T-helper 2 cell treated with Interferon-gamma antibody and Interleukin-4, amounts not matched to agents 5 μg/mL and 100 μg/mL, for 36 hours (primary cell): ENCODE data around the gene ECI1.
A peak's percentile ranks its signal among the peaks of the same experiment; 100 is the strongest.

ENCODE experiments used
- DNase-seq: peaks from one replicate; pipeline ENCODE4 v3.0.0; 2021; ENCODE audit warnings: low spot score
- H3K27ac Mint-ChIP-seq: one replicate; pipeline ENCODE4 v1.8.0; 2021; ENCODE audit warnings: mild to moderate bottlenecking, mixed read lengths
- H3K27me3 Mint-ChIP-seq: one replicate; pipeline ENCODE4 v1.8.0; 2021; ENCODE audit warnings: low read depth, mixed read lengths
- H3K36me3 Mint-ChIP-seq: one replicate; pipeline ENCODE4 v1.8.0; 2021; ENCODE audit warnings: low read depth, mixed read lengths
- H3K4me1 Mint-ChIP-seq: one replicate; pipeline ENCODE4 v1.8.0; 2021; ENCODE audit warnings: low read depth, mixed read lengths
- H3K4me3 Mint-ChIP-seq: one replicate; pipeline ENCODE4 v1.8.0; 2022; ENCODE audit warnings: mild to moderate bottlenecking, moderate library complexity, mixed read lengths
- H3K9me3 Mint-ChIP-seq: one replicate; pipeline ENCODE4 v1.8.0; 2021; ENCODE audit warnings: mixed read lengths

The ECI1 gene

GRCh38 chr16:2251296-2252111, at the start of gene ECI1:
Gene ECI1 (minus strand): TSS chr16:2251587. CDS start chr16:2251566, 21 bp downstream.
- Mint-ChIP-seq H3K27me3 (no peaks in the 10 kb centered on the region), H3K36me3 (peaks cover 34% of the 10 kb centered on the region), H3K4me3 (peak within 1 kb of the TSS; percentile 91), H3K4me1 (peaks cover 3% of the 10 kb centered on the region), H3K27ac (peak within 1 kb of the TSS; percentile 92), H3K9me3 (no peaks in the 10 kb centered on the region)
- DNase-seq: peak; percentile 89

- Mint-ChIP-seq H3K27me3 (no peaks in the 10 kb centered on the region), H3K9me3 (no peaks in the 10 kb centered on the region), H3K4me3 (no peak overlapping the region), H3K27ac (no peak overlapping the region), H3K4me1 (no peaks in the 10 kb centered on the region), H3K36me3 (no peaks in the 10 kb centered on the region)
- DNase-seq: no peak
Observed at GRCh38 chr16:2299915-2300192, 48.5 kb upstream of the ECI1 start.

GRCh38 chr16:2299121-2299914, 47.9 kb upstream of the ECI1 start:
- H3K9me3 Mint-ChIP-seq: no peaks in the 10 kb centered on the region
- no peak for DNase-seq
- no peak overlapping the region for H3K27ac Mint-ChIP-seq
- no peaks in the 10 kb centered on the region for H3K4me1 Mint-ChIP-seq
- H3K36me3 Mint-ChIP-seq: no peaks in the 10 kb centered on the region
- H3K27me3 Mint-ChIP-seq: no peaks in the 10 kb centered on the region
- H3K4me3 Mint-ChIP-seq: no peak overlapping the region

GRCh38 chr16:2298621-2299020, 47.2 kb upstream of the ECI1 start:
- no peaks in the 10 kb centered on the region for H3K9me3 Mint-ChIP-seq
- H3K4me3 Mint-ChIP-seq: no peak overlapping the region
- no peaks in the 10 kb centered on the region for H3K27me3 Mint-ChIP-seq
- no peak overlapping the region for H3K27ac Mint-ChIP-seq
- no peaks in the 10 kb centered on the region for H3K36me3 Mint-ChIP-seq
- DNase-seq: no peak
- no peaks in the 10 kb centered on the region for H3K4me1 Mint-ChIP-seq

- H3K27me3 Mint-ChIP-seq: no peaks in the 10 kb centered on the region
- H3K4me3 Mint-ChIP-seq: no peak overlapping the region
- H3K27ac Mint-ChIP-seq: no peak overlapping the region
- no peaks in the 10 kb centered on the region for H3K9me3 Mint-ChIP-seq
- H3K36me3 Mint-ChIP-seq: no peaks in the 10 kb centered on the region
- no peaks in the 10 kb centered on the region for H3K4me1 Mint-ChIP-seq
- DNase-seq: no peak
Observed at GRCh38 chr16:2297506-2297860, 46.1 kb upstream of the ECI1 start.

- Mint-ChIP-seq H3K4me1 (no peaks in the 10 kb centered on the region), H3K9me3 (no peaks in the 10 kb centered on the region), H3K4me3 (no peak overlapping the region), H3K27ac (no peak overlapping the region), H3K27me3 (no peaks in the 10 kb centered on the region), H3K36me3 (no peaks in the 10 kb centered on the region)
- DNase-seq: no peak
Observed at GRCh38 chr16:2296661-2297505, 45.5 kb upstream of the ECI1 start.

GRCh38 chr16:2295056-2295798, 43.8 kb upstream of the ECI1 start:
- no peak for DNase-seq
- Mint-ChIP-seq H3K36me3 (no peaks in the 10 kb centered on the region), H3K9me3 (no peaks in the 10 kb centered on the region), H3K27me3 (no peaks in the 10 kb centered on the region), H3K4me1 (no peaks in the 10 kb centered on the region), H3K4me3 (no peak overlapping the region), H3K27ac (no peak overlapping the region)

GRCh38 chr16:2292221-2292620, 40.8 kb upstream of the ECI1 start:
- H3K27me3 Mint-ChIP-seq: no peaks in the 10 kb centered on the region
- no peak for DNase-seq
- no peaks in the 10 kb centered on the region for H3K36me3 Mint-ChIP-seq
- no peak overlapping the region for H3K27ac Mint-ChIP-seq
- H3K4me3 Mint-ChIP-seq: no peak overlapping the region
- no peaks in the 10 kb centered on the region for H3K4me1 Mint-ChIP-seq
- no peaks in the 10 kb centered on the region for H3K9me3 Mint-ChIP-seq

- H3K27me3 Mint-ChIP-seq: no peaks in the 10 kb centered on the region
- H3K4me1 Mint-ChIP-seq: no peaks in the 10 kb centered on the region
- no peak overlapping the region for H3K4me3 Mint-ChIP-seq
- no peak for DNase-seq
- no peaks in the 10 kb centered on the region for H3K9me3 Mint-ChIP-seq
- H3K36me3 Mint-ChIP-seq: no peaks in the 10 kb centered on the region
- no peak overlapping the region for H3K27ac Mint-ChIP-seq
Observed at GRCh38 chr16:2289282-2289681, 37.9 kb upstream of the ECI1 start.

GRCh38 chr16:2288726-2289125, 37.3 kb upstream of the ECI1 start:
- no peaks in the 10 kb centered on the region for H3K27me3 Mint-ChIP-seq
- H3K36me3 Mint-ChIP-seq: no peaks in the 10 kb centered on the region
- no peak for DNase-seq
- H3K4me1 Mint-ChIP-seq: no peaks in the 10 kb centered on the region
- H3K27ac Mint-ChIP-seq: no peak overlapping the region
- no peak overlapping the region for H3K4me3 Mint-ChIP-seq
- H3K9me3 Mint-ChIP-seq: no peaks in the 10 kb centered on the region

GRCh38 chr16:2287916-2288547, 36.6 kb upstream of the ECI1 start:
- Mint-ChIP-seq H3K27me3 (no peaks in the 10 kb centered on the region), H3K4me3 (no peak overlapping the region), H3K36me3 (no peaks in the 10 kb centered on the region), H3K9me3 (no peaks in the 10 kb centered on the region), H3K4me1 (no peaks in the 10 kb centered on the region), H3K27ac (no peak overlapping the region)
- no peak for DNase-seq

GRCh38 chr16:2286550-2286949, 35.2 kb upstream of the ECI1 start:
- no peaks in the 10 kb centered on the region for H3K36me3 Mint-ChIP-seq

GRCh38 chr16:2285731-2286191, 34.4 kb upstream of the ECI1 start:
- Mint-ChIP-seq H3K9me3 (no peaks in the 10 kb centered on the region), H3K4me3 (no peak overlapping the region), H3K27me3 (no peaks in the 10 kb centered on the region), H3K27ac (no peak overlapping the region), H3K36me3 (no peaks in the 10 kb centered on the region), H3K4me1 (no peaks in the 10 kb centered on the region)
- no peak for DNase-seq

More at GRCh38 chr16:2286550-2286949, 35.2 kb upstream of the ECI1 start:
- no peaks in the 10 kb centered on the region for H3K4me1 Mint-ChIP-seq
- H3K9me3 Mint-ChIP-seq: no peaks in the 10 kb centered on the region
- H3K4me3 Mint-ChIP-seq: no peak overlapping the region
- no peaks in the 10 kb centered on the region for H3K27me3 Mint-ChIP-seq
- no peak overlapping the region for H3K27ac Mint-ChIP-seq
- DNase-seq: no peak
